PC-3 (cell line): ENCODE results near the gene LTA. TPM values are rescaled to one million over a fixed set of nuclear protein-coding genes. Genes with fewer than 3 reads are reported as not detected.

Source experiments
- ATAC-seq: fragments of 200-7000 bp; cut with Tn5 transposase; 2 replicates; pipeline ENCODE4 v1.9.1; 2020; ENCODE audit warnings: mild to moderate bottlenecking, moderate library complexity
- Bru-seq: library from RNA; stranded (reverse); fragments of 400-500 nt; gene quantifications from one replicate; lab custom pipeline; 2021; lab: Mats Ljungman, UMichigan
- BruChase-seq, 2 experiments: library from RNA; stranded (reverse); fragments of 400-500 nt; gene quantifications; one replicate each; lab custom pipeline; 2021; lab: Mats Ljungman, UMichigan
- BruUV-seq: library from RNA; stranded (reverse); fragments of 400-500 nt; replicated peaks from 2 replicates; lab custom pipeline; 2021; lab: Mats Ljungman, UMichigan
- CTCF ChIA-PET: fragments of 300-600 bp; sonication (Branson Sonifier 250); formaldehyde crosslinking; loops from one replicate; lab custom pipeline; 2022; ENCODE audit warnings: antibody characterized with exemption; lab: Charles Lee
- POLR2A ChIA-PET: fragments of 300-600 bp; sonication (Branson Sonifier 250); formaldehyde crosslinking; loops from one replicate; lab custom pipeline; 2022; ENCODE audit warnings: antibody characterized with exemption; ENCODE audit not compliant: unreplicated experiment; lab: Charles Lee
- DNase-seq: peaks from one replicate; pipeline ENCODE4 v3.0.0-alpha.2; 2015
- H2AFZ ChIP-seq: fragments of 300-600 bp; sonication (generic); 2 replicates; pipeline ENCODE4 v1.6.0; 2016; ENCODE audit warnings: antibody characterized with exemption, low read length
- H3F3A ChIP-seq: fragments of 300-600 bp; sonication (generic); one replicate; pipeline ENCODE4 v1.6.0; 2017; ENCODE audit warnings: antibody characterized with exemption, low read length, control low read depth, mild to moderate bottlenecking; ENCODE audit not compliant: unreplicated experiment
- H3K27ac ChIP-seq: fragments of 300-600 bp; sonication (generic); 2 replicates; pipeline ENCODE4 v1.5.1; 2016; ENCODE audit warnings: mild to moderate bottlenecking, low read length
- H3K27me3 ChIP-seq: fragments of 300-600 bp; sonication (generic); 2 replicates; pipeline ENCODE4 v1.6.1; 2016; ENCODE audit warnings: low read length, mixed read lengths
- H3K36me3 ChIP-seq: fragments of 300-600 bp; sonication (generic); 2 replicates; pipeline ENCODE4 v1.6.1; 2016; ENCODE audit warnings: low read depth, mixed run types, low read length, mixed read lengths
- H3K4me1 ChIP-seq: fragments of 300-600 bp; sonication (generic); 2 replicates; pipeline ENCODE4 v1.5.1; 2016; ENCODE audit warnings: low read length; ENCODE audit not compliant: insufficient read depth
- H3K4me2 ChIP-seq: fragments of 300-600 bp; sonication (generic); 2 replicates; pipeline ENCODE4 v1.6.0; 2016; ENCODE audit warnings: low read length
- H3K4me3 ChIP-seq: fragments of 300-600 bp; sonication (generic); 2 replicates; pipeline ENCODE4 v1.5.1; 2016; ENCODE audit warnings: mild to moderate bottlenecking, low read length, mixed read lengths
- H3K79me2 ChIP-seq: fragments of 300-600 bp; sonication (generic); 2 replicates; pipeline ENCODE4 v1.6.1; 2017; ENCODE audit warnings: low read length, mixed read lengths
- H3K9ac ChIP-seq: fragments of 300-600 bp; sonication (generic); 2 replicates; pipeline ENCODE4 v1.6.0; 2016; ENCODE audit warnings: mild to moderate bottlenecking, low read length
- H3K9me2 ChIP-seq: fragments of 300-600 bp; sonication (generic); replicated peaks from 2 replicates; pipeline ENCODE4 v1.6.1; 2016; ENCODE audit warnings: mixed run types, low read length, mixed read lengths
- H3K9me3 ChIP-seq: fragments of 300-600 bp; sonication (generic); 2 replicates; pipeline ENCODE4 v1.6.1; 2016; ENCODE audit warnings: low read length, mixed read lengths
- H4K20me1 ChIP-seq: fragments of 300-600 bp; sonication (generic); 2 replicates; pipeline ENCODE4 v1.6.1; 2016; ENCODE audit warnings: low read length, mixed read lengths
- EZH2 ChIP-seq: fragments of 300-600 bp; sonication (generic); IDR thresholded peaks from one replicate; pipeline ENCODE4 v1.6.1; 2017; ENCODE audit warnings: antibody characterized with exemption, mild to moderate bottlenecking, low read length; ENCODE audit not compliant: unreplicated experiment
- EZH2phosphoT487 ChIP-seq: fragments of 300-600 bp; sonication (generic); IDR thresholded peaks from 2 replicates; pipeline ENCODE4 v1.6.1; 2018; ENCODE audit warnings: mild to moderate bottlenecking, antibody characterized with exemption, low read length, borderline replicate concordance
- intact Hi-C: fragments of 100-400 bp; cut with micrococcal nuclease; formaldehyde crosslinking; loops from 2 replicates; pipeline ENCODE4 v1.9.0; 2023
- long read RNA-seq: library from polyadenylated mRNA; unstranded; transcript quantifications from one replicate; pipeline ENCODE4 v2.0.0, GENCODE V29; 2021; ENCODE audit not compliant: unreplicated experiment
- total RNA-seq: library from RNA; depleted of rRNA; stranded (reverse); fragments of >200 nt; gene quantifications from 2 replicates; pipeline ENCODE4 v1.2.3, GENCODE V29; 2014; rRNA removed
- TF ChIP-seq, protein P1 (sequence below): fragments of 300-600 bp; sonication (generic); conservative IDR thresholded peaks from 2 replicates; pipeline ENCODE4 v1.5.1; 2017; ENCODE audit warnings: antibody characterized with exemption, low read depth, mild to moderate bottlenecking, low read length

Gene LTA, protein sequence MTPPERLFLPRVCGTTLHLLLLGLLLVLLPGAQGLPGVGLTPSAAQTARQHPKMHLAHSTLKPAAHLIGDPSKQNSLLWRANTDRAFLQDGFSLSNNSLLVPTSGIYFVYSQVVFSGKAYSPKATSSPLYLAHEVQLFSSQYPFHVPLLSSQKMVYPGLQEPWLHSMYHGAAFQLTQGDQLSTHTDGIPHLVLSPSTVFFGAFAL
- total RNA-seq (not detected in 2 replicates), Bru-seq, nascent RNA (not detected), BruChase-seq, experiment 1, labeled RNA remaining after a 6-hour chase (percentile 46 among the genes with signal in this experiment), BruChase-seq, experiment 2, labeled RNA remaining after a 2-hour chase (percentile 26 among the genes with signal in this experiment)
- long read RNA-seq: 0 reads

DNA sequence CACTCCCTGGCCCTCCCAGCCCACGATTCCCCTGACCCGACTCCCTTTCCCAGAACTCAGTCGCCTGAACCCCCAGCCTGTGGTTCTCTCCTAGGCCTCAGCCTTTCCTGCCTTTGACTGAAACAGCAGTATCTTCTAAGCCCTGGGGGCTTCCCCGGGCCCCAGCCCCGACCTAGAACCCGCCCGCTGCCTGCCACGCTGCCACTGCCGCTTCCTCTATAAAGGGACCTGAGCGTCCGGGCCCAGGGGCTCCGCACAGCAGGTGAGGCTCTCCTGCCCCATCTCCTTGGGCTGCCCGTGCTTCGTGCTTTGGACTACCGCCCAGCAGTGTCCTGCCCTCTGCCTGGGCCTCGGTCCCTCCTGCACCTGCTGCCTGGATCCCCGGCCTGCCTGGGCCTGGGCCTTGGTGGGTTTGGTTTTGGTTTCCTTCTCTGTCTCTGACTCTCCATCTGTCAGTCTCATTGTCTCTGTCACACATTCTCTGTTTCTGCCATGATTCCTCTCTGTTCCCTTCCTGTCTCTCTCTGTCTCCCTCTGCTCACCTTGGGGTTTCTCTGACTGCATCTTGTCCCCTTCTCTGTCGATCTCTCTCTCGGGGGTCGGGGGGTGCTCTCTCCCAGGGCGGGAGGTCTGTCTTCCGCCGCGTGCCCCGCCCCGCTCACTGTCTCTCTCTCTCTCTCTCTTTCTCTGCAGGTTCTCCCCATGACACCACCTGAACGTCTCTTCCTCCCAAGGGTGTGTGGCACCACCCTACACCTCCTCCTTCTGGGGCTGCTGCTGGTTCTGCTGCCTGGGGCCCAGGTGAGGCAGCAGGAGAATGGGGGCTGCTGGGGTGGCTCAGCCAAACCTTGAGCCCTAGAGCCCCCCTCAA is at the start of gene LTA:
LTA (plus strand) TSS at position 249 of the 871 bp plus-strand sequence; CDS start at position 703, 454 bp downstream.
- Histone ChIP-seq H3K4me1 (no peaks in the 10 kb centered on the region), H3F3A (no peaks in the 10 kb centered on the region), H3K9me2 (no peaks in the 10 kb centered on the region), H3K4me3 (no peak within 1 kb of the TSS), H3K9me3 (no peaks in the 10 kb centered on the region), H3K36me3 (no peaks in the 10 kb centered on the region), H3K79me2 (no peaks in the 10 kb centered on the region), H3K4me2 (no peak within 1 kb of the TSS), H3K27ac (no peak within 1 kb of the TSS), H3K9ac (no peak within 1 kb of the TSS), H3K27me3 (no peaks in the 10 kb centered on the region), H4K20me1 (no peaks in the 10 kb centered on the region), H2AFZ (no peak within 1 kb of the TSS)
- ChIA-PET CTCF (no interaction called here), POLR2A (no interaction called here)
- no TSS peak for BruUV-seq
- ATAC-seq: no peak
- TF ChIP-seq, protein P1, sequence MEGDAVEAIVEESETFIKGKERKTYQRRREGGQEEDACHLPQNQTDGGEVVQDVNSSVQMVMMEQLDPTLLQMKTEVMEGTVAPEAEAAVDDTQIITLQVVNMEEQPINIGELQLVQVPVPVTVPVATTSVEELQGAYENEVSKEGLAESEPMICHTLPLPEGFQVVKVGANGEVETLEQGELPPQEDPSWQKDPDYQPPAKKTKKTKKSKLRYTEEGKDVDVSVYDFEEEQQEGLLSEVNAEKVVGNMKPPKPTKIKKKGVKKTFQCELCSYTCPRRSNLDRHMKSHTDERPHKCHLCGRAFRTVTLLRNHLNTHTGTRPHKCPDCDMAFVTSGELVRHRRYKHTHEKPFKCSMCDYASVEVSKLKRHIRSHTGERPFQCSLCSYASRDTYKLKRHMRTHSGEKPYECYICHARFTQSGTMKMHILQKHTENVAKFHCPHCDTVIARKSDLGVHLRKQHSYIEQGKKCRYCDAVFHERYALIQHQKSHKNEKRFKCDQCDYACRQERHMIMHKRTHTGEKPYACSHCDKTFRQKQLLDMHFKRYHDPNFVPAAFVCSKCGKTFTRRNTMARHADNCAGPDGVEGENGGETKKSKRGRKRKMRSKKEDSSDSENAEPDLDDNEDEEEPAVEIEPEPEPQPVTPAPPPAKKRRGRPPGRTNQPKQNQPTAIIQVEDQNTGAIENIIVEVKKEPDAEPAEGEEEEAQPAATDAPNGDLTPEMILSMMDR: no peak
- TF ChIP-seq EZH2: no peak
- no peak for TF ChIP-seq EZH2phosphoT487
- no peak for DNase-seq
- intact Hi-C loops: no loop called here

DNA sequence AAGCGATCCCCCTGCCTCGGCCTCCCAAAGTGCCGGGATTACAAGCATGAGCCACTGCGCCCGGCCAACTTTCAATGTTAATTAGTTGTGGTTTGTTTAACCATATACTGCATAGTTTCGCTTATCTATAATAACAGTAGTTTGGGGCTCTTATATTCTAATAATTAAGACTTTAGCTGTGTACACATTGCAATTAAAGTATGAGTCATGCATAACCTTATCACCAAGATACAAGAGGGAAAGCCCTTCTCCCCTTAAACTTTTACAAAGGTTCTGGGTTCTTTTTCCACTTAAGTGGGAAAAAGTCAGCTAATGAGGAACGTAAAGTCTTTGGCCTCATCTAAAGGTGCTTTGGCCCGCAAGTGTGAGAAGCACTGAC is 46.5 kb upstream of the LTA start:
- no peaks in the 10 kb centered on the region for H3K27me3 ChIP-seq
- no peaks in the 10 kb centered on the region for H3F3A ChIP-seq
- BruUV-seq: no TSS peak
- no peak overlapping the region for H2AFZ ChIP-seq
- H4K20me1 ChIP-seq: no peaks in the 10 kb centered on the region
- DNase-seq (no peak), ATAC-seq (no peak)
- no peak overlapping the region for H3K9ac ChIP-seq
- no peak overlapping the region for H3K4me3 ChIP-seq
- H3K4me1 ChIP-seq: peaks cover 8% of the 10 kb centered on the region
- no peak overlapping the region for H3K4me2 ChIP-seq
- ChIA-PET POLR2A (no interaction called here), CTCF (interaction anchor here (0.5 kb wide), 1 partner anchor 467 kb away, joined by 4 read pairs; no protein-coding TSS in a partner anchor)
- H3K9me2 ChIP-seq: no peaks in the 10 kb centered on the region
- 0 out of 2 replicates have a peak overlapping the region, but pooled peaks have one; percentile 8 for H3K27ac ChIP-seq
- intact Hi-C loops: no loop called here
- H3K79me2 ChIP-seq: no peaks in the 10 kb centered on the region
- H3K9me3 ChIP-seq: no peaks in the 10 kb centered on the region
- TF ChIP-seq EZH2: no peak
- TF ChIP-seq EZH2phosphoT487: no peak
- TF ChIP-seq, protein P1: no peak
- peaks cover 7% of the 10 kb centered on the region; the same call in 1 of the 2 replicates for H3K36me3 ChIP-seq
